ENCODE data around the gene LRRC47. TPM values are rescaled to one million over a fixed set of nuclear protein-coding genes. Genes with fewer than 3 reads are reported as not detected.

Gene LRRC47
- total RNA-seq, 1 donor from 2014 or later, result 57.0 TPM

GRCh38 chr1:3770047-3770765 is 26.1 kb downstream of the LRRC47 start:
- Mint-ChIP-seq H3K27me3 (peaks cover 14% of the 10 kb centered on the region), H3K36me3 (ENCODE audit: insufficient read depth) (no peaks in the 10 kb centered on the region), H3K4me1 (ENCODE audit: low read depth) (peaks cover 5% of the 10 kb centered on the region), H3K9me3 (ENCODE audit: low read depth) (no peaks in the 10 kb centered on the region), H3K4me3 (ENCODE audit: low read depth) (peak overlapping the region; percentile 35), H3K27ac (no peak overlapping the region)
- no peak for DNase-seq (ENCODE audit: low spot score, unreplicated experiment)
- TF ChIP-seq CTCF (IDR thresholded peaks at IDR 0.05; ENCODE audit: unreplicated experiment), result no peak

GRCh38 chr1:3768811-3769390 is 27.4 kb downstream of the LRRC47 start:
- Mint-ChIP-seq H3K4me1 (ENCODE audit: low read depth) (peaks cover 5% of the 10 kb centered on the region), H3K27me3 (peaks cover 20% of the 10 kb centered on the region), H3K4me3 (ENCODE audit: low read depth) (no peak overlapping the region), H3K27ac (no peak overlapping the region), H3K9me3 (ENCODE audit: low read depth) (no peaks in the 10 kb centered on the region), H3K36me3 (ENCODE audit: insufficient read depth) (no peaks in the 10 kb centered on the region)
- TF ChIP-seq CTCF (IDR thresholded peaks at IDR 0.05; ENCODE audit: unreplicated experiment), result no peak
- DNase-seq (ENCODE audit: low spot score, unreplicated experiment), result no peak

GRCh38 chr1:3767328-3767925 is 28.9 kb downstream of the LRRC47 start:
- no peak for DNase-seq (ENCODE audit: low spot score, unreplicated experiment)
- Mint-ChIP-seq H3K27ac (no peak overlapping the region), H3K36me3 (ENCODE audit: insufficient read depth) (no peaks in the 10 kb centered on the region), H3K9me3 (ENCODE audit: low read depth) (no peaks in the 10 kb centered on the region), H3K27me3 (peaks cover 20% of the 10 kb centered on the region), H3K4me3 (ENCODE audit: low read depth) (no peak overlapping the region), H3K4me1 (ENCODE audit: low read depth) (peaks cover 5% of the 10 kb centered on the region)
- no peak for TF ChIP-seq CTCF (IDR thresholded peaks at IDR 0.05; ENCODE audit: unreplicated experiment)

- Mint-ChIP-seq H3K4me3 (ENCODE audit: low read depth) (no peak overlapping the region), H3K4me1 (ENCODE audit: low read depth) (peaks cover 4% of the 10 kb centered on the region)
Observed at GRCh38 chr1:3763351-3764125, 32.8 kb downstream of the LRRC47 start.

More at GRCh38 chr1:3763351-3764125, 32.8 kb downstream of the LRRC47 start:
- no peak overlapping the region for H3K27ac Mint-ChIP-seq
- H3K36me3 Mint-ChIP-seq (ENCODE audit: insufficient read depth), result no peaks in the 10 kb centered on the region
- H3K27me3 Mint-ChIP-seq, result peaks cover 35% of the 10 kb centered on the region
- peaks cover 5% of the 10 kb centered on the region for H3K9me3 Mint-ChIP-seq (ENCODE audit: low read depth)
- no peak for TF ChIP-seq CTCF (IDR thresholded peaks at IDR 0.05; ENCODE audit: unreplicated experiment)
- no peak for DNase-seq (ENCODE audit: low spot score, unreplicated experiment)
